OCI-LY1 (cell line): ENCODE results near the gene LIMA1.

Experiments used
- EZH2 ChIP-seq: fragments of 200-600 bp; sonication (generic), shearing (Covaris generic); IDR thresholded peaks from 2 replicates; pipeline ENCODE4 v1.8.0; 2017; ENCODE audit warnings: borderline replicate concordance, mixed run types, mild to moderate bottlenecking, antibody characterized with exemption, low read length, moderate library complexity, mixed read lengths
- TF ChIP-seq, protein P1 (sequence below): fragments of 200-600 bp; sonication (generic), shearing (Covaris generic); IDR thresholded peaks from 2 replicates; pipeline ENCODE4 v1.5.1; 2017; ENCODE audit warnings: mild to moderate bottlenecking, antibody characterized with exemption, low read length, moderate library complexity, mixed read lengths

DNA sequence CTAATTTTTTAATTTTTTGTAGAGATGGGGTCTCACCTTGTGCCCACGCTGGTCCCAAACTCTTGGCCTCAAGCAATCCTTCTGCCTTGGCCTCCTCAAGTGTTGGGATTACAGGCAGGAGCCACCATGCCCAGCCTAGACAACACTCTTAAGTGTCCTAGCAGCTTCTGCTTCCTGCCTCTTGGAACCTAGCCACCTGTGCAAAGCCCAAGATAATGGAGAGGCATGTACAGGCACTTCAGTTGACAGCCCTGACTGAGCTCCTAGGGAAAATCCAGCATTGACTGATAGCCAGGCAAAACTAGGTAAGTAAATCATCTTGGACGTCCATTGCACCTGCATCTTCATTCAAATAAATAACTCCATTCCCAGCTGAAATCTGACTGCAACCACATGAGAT lies 155.8 kb downstream of the LIMA1 start:
- TF ChIP-seq, protein P1, sequence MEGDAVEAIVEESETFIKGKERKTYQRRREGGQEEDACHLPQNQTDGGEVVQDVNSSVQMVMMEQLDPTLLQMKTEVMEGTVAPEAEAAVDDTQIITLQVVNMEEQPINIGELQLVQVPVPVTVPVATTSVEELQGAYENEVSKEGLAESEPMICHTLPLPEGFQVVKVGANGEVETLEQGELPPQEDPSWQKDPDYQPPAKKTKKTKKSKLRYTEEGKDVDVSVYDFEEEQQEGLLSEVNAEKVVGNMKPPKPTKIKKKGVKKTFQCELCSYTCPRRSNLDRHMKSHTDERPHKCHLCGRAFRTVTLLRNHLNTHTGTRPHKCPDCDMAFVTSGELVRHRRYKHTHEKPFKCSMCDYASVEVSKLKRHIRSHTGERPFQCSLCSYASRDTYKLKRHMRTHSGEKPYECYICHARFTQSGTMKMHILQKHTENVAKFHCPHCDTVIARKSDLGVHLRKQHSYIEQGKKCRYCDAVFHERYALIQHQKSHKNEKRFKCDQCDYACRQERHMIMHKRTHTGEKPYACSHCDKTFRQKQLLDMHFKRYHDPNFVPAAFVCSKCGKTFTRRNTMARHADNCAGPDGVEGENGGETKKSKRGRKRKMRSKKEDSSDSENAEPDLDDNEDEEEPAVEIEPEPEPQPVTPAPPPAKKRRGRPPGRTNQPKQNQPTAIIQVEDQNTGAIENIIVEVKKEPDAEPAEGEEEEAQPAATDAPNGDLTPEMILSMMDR = no peak
- no peak for TF ChIP-seq EZH2
